ENCODE measurements around the gene NCOA3. TPM values are rescaled to one million over a fixed set of nuclear protein-coding genes. Genes with fewer than 3 reads are reported as not detected.

NCOA3 gene
- total RNA-seq, 2 experiments from 2014 or later, result 48.3 to 53.2 TPM

GRCh38 chr20:47618479-47618878 lies 116.8 kb downstream of the NCOA3 start:
- DNase-seq, result no peak
- CTCF ChIA-PET, result interaction anchor here (3.0 to 3.7 kb wide), 2 partner anchors 344 to 346 kb away, joined by 8 to 31 read pairs; no protein-coding TSS in a partner anchor
- no peaks in the 10 kb centered on the region for H3K27me3 Mint-ChIP-seq (ENCODE audit: low read depth)
- intact Hi-C loops (cut with micrococcal nuclease), result no loop called here
- H3K4me3 Mint-ChIP-seq, result no peak overlapping the region
- peak overlapping the region; percentile 30 for H3K27ac Mint-ChIP-seq
- peaks cover 15% of the 10 kb centered on the region for H3K36me3 Mint-ChIP-seq (ENCODE audit: low read depth)
- H3K9me3 Mint-ChIP-seq, result no peaks in the 10 kb centered on the region
- H3K4me1 Mint-ChIP-seq (ENCODE audit: low read depth), result peaks cover 41% of the 10 kb centered on the region

- peak; percentile 22 for DNase-seq
- Mint-ChIP-seq H3K9me3 (no peaks in the 10 kb centered on the region), H3K4me3 (no peak overlapping the region), H3K27me3 (ENCODE audit: low read depth) (no peaks in the 10 kb centered on the region), H3K36me3 (ENCODE audit: low read depth) (peaks cover 27% of the 10 kb centered on the region), H3K27ac (peak overlapping the region; percentile 13), H3K4me1 (ENCODE audit: low read depth) (peaks cover 33% of the 10 kb centered on the region)
- intact Hi-C loops (cut with micrococcal nuclease), result loop anchor here (1.0 to 5.0 kb wide), 5 partner anchors 118 to 425 kb away; no protein-coding TSS in a partner anchor
- CTCF ChIA-PET, result interaction anchor here (0.6 to 3.7 kb wide), 17 partner anchors 8 to 425 kb away, joined by 3 to 31 read pairs (median 5); partner anchors contain the start of genes NCOA3 and ZMYND8
These were observed 119.4 kb downstream of the NCOA3 start for GRCh38 chr20:47620808-47621805.

- Mint-ChIP-seq H3K27me3 (ENCODE audit: low read depth) (no peaks in the 10 kb centered on the region), H3K9me3 (no peaks in the 10 kb centered on the region), H3K27ac (no peak overlapping the region), H3K36me3 (ENCODE audit: low read depth) (peaks cover 24% of the 10 kb centered on the region), H3K4me3 (no peak overlapping the region), H3K4me1 (ENCODE audit: low read depth) (peaks cover 24% of the 10 kb centered on the region)
- CTCF ChIA-PET, result interaction anchor here (0.6 to 3.7 kb wide), 10 partner anchors 13 to 426 kb away, joined by 3 to 31 read pairs (median 6); no protein-coding TSS in a partner anchor
- intact Hi-C loops (cut with micrococcal nuclease), result loop anchor here (5.0 kb wide), 1 partner anchor 210 kb away; no protein-coding TSS in a partner anchor
- no peak for DNase-seq
These were observed 120.5 kb downstream of the NCOA3 start for GRCh38 chr20:47622118-47622665.

GRCh38 chr20:47623206-47623605 lies 121.5 kb downstream of the NCOA3 start:
- Mint-ChIP-seq H3K4me1 (ENCODE audit: low read depth) (peaks cover 22% of the 10 kb centered on the region), H3K27me3 (ENCODE audit: low read depth) (no peaks in the 10 kb centered on the region), H3K36me3 (ENCODE audit: low read depth) (peaks cover 27% of the 10 kb centered on the region), H3K27ac (no peak overlapping the region), H3K9me3 (no peaks in the 10 kb centered on the region), H3K4me3 (no peak overlapping the region)
- CTCF ChIA-PET, result interaction anchor here (0.6 to 3.0 kb wide), 6 partner anchors 11 to 392 kb away, joined by 3 to 20 read pairs (median 3); no protein-coding TSS in a partner anchor
- no peak for DNase-seq
- intact Hi-C loops (cut with micrococcal nuclease), result loop anchor here (5.0 kb wide), 1 partner anchor 211 kb away; no protein-coding TSS in a partner anchor

GRCh38 chr20:47627540-47627939 lies 125.9 kb downstream of the NCOA3 start:
- Mint-ChIP-seq H3K27ac (no peak overlapping the region), H3K27me3 (ENCODE audit: low read depth) (no peaks in the 10 kb centered on the region), H3K4me3 (no peak overlapping the region), H3K36me3 (ENCODE audit: low read depth) (peaks cover 34% of the 10 kb centered on the region), H3K9me3 (no peaks in the 10 kb centered on the region), H3K4me1 (ENCODE audit: low read depth) (peaks cover 9% of the 10 kb centered on the region)
- CTCF ChIA-PET, result no interaction called here
- intact Hi-C loops (cut with micrococcal nuclease), result no loop called here
- DNase-seq, result no peak

GRCh38 chr20:47629907-47630306 lies 128.2 kb downstream of the NCOA3 start:
- no peak for DNase-seq
- intact Hi-C loops (cut with micrococcal nuclease), result no loop called here
- H3K9me3 Mint-ChIP-seq, result no peaks in the 10 kb centered on the region
- H3K27ac Mint-ChIP-seq, result no peak overlapping the region
- CTCF ChIA-PET, result no interaction called here
- H3K36me3 Mint-ChIP-seq (ENCODE audit: low read depth), result peaks cover 32% of the 10 kb centered on the region
- no peak overlapping the region for H3K4me3 Mint-ChIP-seq
- H3K27me3 Mint-ChIP-seq (ENCODE audit: low read depth), result no peaks in the 10 kb centered on the region
- H3K4me1 Mint-ChIP-seq (ENCODE audit: low read depth), result peaks cover 5% of the 10 kb centered on the region

GRCh38 chr20:47631078-47631477 lies 129.4 kb downstream of the NCOA3 start:
- H3K27me3 Mint-ChIP-seq (ENCODE audit: low read depth), result no peaks in the 10 kb centered on the region
- H3K27ac Mint-ChIP-seq, result no peak overlapping the region
- DNase-seq, result no peak
- CTCF ChIA-PET, result interaction anchor here (1.0 kb wide), 1 partner anchor 247 kb away, joined by 4 read pairs; no protein-coding TSS in a partner anchor
- intact Hi-C loops (cut with micrococcal nuclease), result no loop called here
- H3K36me3 Mint-ChIP-seq (ENCODE audit: low read depth), result peaks cover 32% of the 10 kb centered on the region
- no peak overlapping the region for H3K4me3 Mint-ChIP-seq
- peaks cover 1% of the 10 kb centered on the region for H3K4me1 Mint-ChIP-seq (ENCODE audit: low read depth)
- no peaks in the 10 kb centered on the region for H3K9me3 Mint-ChIP-seq

GRCh38 chr20:47635256-47635655 lies 133.6 kb downstream of the NCOA3 start:
- CTCF ChIA-PET, result interaction anchor here (0.7 to 0.8 kb wide), 2 partner anchors 251 to 363 kb away, joined by 3 to 4 read pairs; no protein-coding TSS in a partner anchor
- intact Hi-C loops (cut with micrococcal nuclease), result no loop called here
- DNase-seq, result no peak

GRCh38 chr20:47638851-47639250 lies 137.2 kb downstream of the NCOA3 start:
- Mint-ChIP-seq H3K4me1 (ENCODE audit: low read depth) (no peaks in the 10 kb centered on the region), H3K27me3 (ENCODE audit: low read depth) (no peaks in the 10 kb centered on the region), H3K4me3 (no peak overlapping the region), H3K36me3 (ENCODE audit: low read depth) (peaks cover 48% of the 10 kb centered on the region), H3K27ac (no peak overlapping the region), H3K9me3 (no peaks in the 10 kb centered on the region)
- CTCF ChIA-PET, result no interaction called here
- intact Hi-C loops (cut with micrococcal nuclease), result no loop called here
- no peak for DNase-seq

More at GRCh38 chr20:47635256-47635655, 133.6 kb downstream of the NCOA3 start:
- Mint-ChIP-seq H3K4me3 (no peak overlapping the region), H3K27ac (no peak overlapping the region), H3K4me1 (ENCODE audit: low read depth) (peaks cover 1% of the 10 kb centered on the region), H3K36me3 (ENCODE audit: low read depth) (peaks cover 45% of the 10 kb centered on the region), H3K9me3 (no peaks in the 10 kb centered on the region), H3K27me3 (ENCODE audit: low read depth) (no peaks in the 10 kb centered on the region)

- no peak for DNase-seq
- Mint-ChIP-seq H3K36me3 (ENCODE audit: low read depth) (peaks cover 41% of the 10 kb centered on the region), H3K4me1 (ENCODE audit: low read depth) (no peaks in the 10 kb centered on the region), H3K9me3 (no peaks in the 10 kb centered on the region), H3K27me3 (ENCODE audit: low read depth) (no peaks in the 10 kb centered on the region), H3K4me3 (no peak overlapping the region), H3K27ac (no peak overlapping the region)
- CTCF ChIA-PET, result interaction anchor here (0.6 to 1.0 kb wide), 2 partner anchors 21 to 262 kb away, joined by 3 read pairs; no protein-coding TSS in a partner anchor
- intact Hi-C loops (cut with micrococcal nuclease), result no loop called here
These were observed 140.4 kb downstream of the NCOA3 start for GRCh38 chr20:47642118-47642517.

- CTCF ChIA-PET, result interaction anchor here (0.6 to 1.0 kb wide), 2 partner anchors 22 to 263 kb away, joined by 3 read pairs; no protein-coding TSS in a partner anchor
- Mint-ChIP-seq H3K27me3 (ENCODE audit: low read depth) (no peaks in the 10 kb centered on the region), H3K36me3 (ENCODE audit: low read depth) (peaks cover 37% of the 10 kb centered on the region), H3K9me3 (no peaks in the 10 kb centered on the region), H3K4me1 (ENCODE audit: low read depth) (no peaks in the 10 kb centered on the region), H3K4me3 (no peak overlapping the region), H3K27ac (no peak overlapping the region)
- intact Hi-C loops (cut with micrococcal nuclease), result no loop called here
- no peak for DNase-seq
These were observed 140.9 kb downstream of the NCOA3 start for GRCh38 chr20:47642624-47643023.

- H3K27me3 Mint-ChIP-seq (ENCODE audit: low read depth), result no peaks in the 10 kb centered on the region
- intact Hi-C loops (cut with micrococcal nuclease), result no loop called here
- no peak overlapping the region for H3K4me3 Mint-ChIP-seq
- no peaks in the 10 kb centered on the region for H3K9me3 Mint-ChIP-seq
- H3K4me1 Mint-ChIP-seq (ENCODE audit: low read depth), result no peaks in the 10 kb centered on the region
- H3K36me3 Mint-ChIP-seq (ENCODE audit: low read depth), result peaks cover 37% of the 10 kb centered on the region
- CTCF ChIA-PET, result no interaction called here
- DNase-seq, result no peak
- H3K27ac Mint-ChIP-seq, result no peak overlapping the region
These were observed 143.9 kb downstream of the NCOA3 start for GRCh38 chr20:47645632-47646031.

All from activated naive CD4-positive, alpha-beta T cell treated with anti-CD3 and anti-CD28 coated beads for 36 hours (primary cell).